SK-N-SH treated with all-trans-retinoic acid at 6 μM for 48 hours (cell line): ENCODE results near the gene FGF19.

Experiments used
- BACH2 ChIP-seq: fragments of 250-450 bp; sonication (Bioruptor Pico); IDR thresholded peaks from 2 replicates; pipeline ENCODE4 v1.9.0; 2021; ENCODE audit warnings: mild to moderate bottlenecking, borderline replicate concordance
- CREB5 ChIP-seq: fragments of 250-450 bp; sonication (Bioruptor Pico); IDR thresholded peaks from 2 replicates; pipeline ENCODE4 v1.5.1; 2020; ENCODE audit warnings: low read depth, mild to moderate bottlenecking, moderate library complexity
- CSDC2 ChIP-seq: fragments of 250-450 bp; sonication (Bioruptor Pico); IDR thresholded peaks from 2 replicates; pipeline ENCODE4 v1.5.0; 2020; ENCODE audit warnings: mild to moderate bottlenecking, moderate library complexity
- ISL1 ChIP-seq: fragments of 250-450 bp; sonication (Bioruptor Pico); IDR thresholded peaks from 2 replicates; pipeline ENCODE4 v2.1.2; 2022; ENCODE audit warnings: mild to moderate bottlenecking, moderate library complexity
- PPARA ChIP-seq: fragments of 250-450 bp; sonication (Bioruptor Pico); IDR thresholded peaks from 2 replicates; pipeline ENCODE4 v1.5.0; 2020; ENCODE audit warnings: mild to moderate bottlenecking, borderline replicate concordance
- TCF4 ChIP-seq: fragments of 250-450 bp; sonication (Bioruptor Pico); IDR thresholded peaks from 2 replicates; pipeline ENCODE4 v1.8.0; 2021; ENCODE audit warnings: mild to moderate bottlenecking, moderate library complexity, borderline replicate concordance
- ZC3H10 ChIP-seq: fragments of 250-450 bp; sonication (Bioruptor Pico); IDR thresholded peaks from 2 replicates; pipeline ENCODE4 v1.5.1; 2021; ENCODE audit warnings: mild to moderate bottlenecking, moderate library complexity
- ZNF565 ChIP-seq: fragments of 450-650 bp; formaldehyde crosslinking; conservative IDR thresholded peaks from 2 replicates; pipeline ENCODE4 v1.5.0; 2020; ENCODE audit warnings: low read depth, mild to moderate bottlenecking, moderate library complexity
- TF ChIP-seq, protein P1 (sequence below): fragments of 250-450 bp; sonication (Bioruptor Pico); IDR thresholded peaks from 2 replicates; pipeline ENCODE4 v1.8.0; 2021; ENCODE audit warnings: low read depth, mild to moderate bottlenecking, moderate library complexity, borderline replicate concordance
- TF ChIP-seq, protein P2 (sequence below): fragments of 250-450 bp; sonication (Bioruptor Pico); IDR thresholded peaks from 2 replicates; pipeline ENCODE4 v1.8.0; 2020; ENCODE audit warnings: mild to moderate bottlenecking, moderate library complexity, borderline replicate concordance
- TF ChIP-seq, protein P3 (sequence below): fragments of 250-450 bp; sonication (Bioruptor Pico); IDR thresholded peaks from 2 replicates; pipeline ENCODE4 v1.5.1; 2021; ENCODE audit warnings: mild to moderate bottlenecking, moderate library complexity

DNA sequence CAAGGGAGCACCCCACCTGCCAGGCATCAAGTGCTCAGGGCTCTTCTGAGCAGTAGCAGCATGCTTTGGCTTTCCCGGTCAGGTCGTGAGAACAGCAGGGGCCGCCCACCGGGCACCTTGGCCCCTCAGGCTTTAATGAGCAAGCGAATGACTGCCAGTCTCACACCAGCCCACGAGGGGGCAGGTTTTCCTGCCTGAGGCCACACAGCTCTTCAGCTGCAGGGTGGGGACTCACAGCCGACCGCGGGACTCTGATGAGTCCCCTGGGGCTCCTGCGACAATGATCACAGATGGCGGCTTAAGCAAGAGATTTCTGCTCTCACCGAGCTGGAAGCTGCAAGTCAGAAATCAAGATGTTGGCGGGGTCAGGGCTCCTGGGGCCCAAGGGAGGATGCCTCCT is 14.3 kb upstream of the FGF19 start:
- TF ChIP-seq ZC3H10 (CRISPR knock-in tag), result no peak
- no peak for TF ChIP-seq CREB5
- TF ChIP-seq ISL1 (CRISPR knock-in tag), result no peak
- TF ChIP-seq, protein P1, sequence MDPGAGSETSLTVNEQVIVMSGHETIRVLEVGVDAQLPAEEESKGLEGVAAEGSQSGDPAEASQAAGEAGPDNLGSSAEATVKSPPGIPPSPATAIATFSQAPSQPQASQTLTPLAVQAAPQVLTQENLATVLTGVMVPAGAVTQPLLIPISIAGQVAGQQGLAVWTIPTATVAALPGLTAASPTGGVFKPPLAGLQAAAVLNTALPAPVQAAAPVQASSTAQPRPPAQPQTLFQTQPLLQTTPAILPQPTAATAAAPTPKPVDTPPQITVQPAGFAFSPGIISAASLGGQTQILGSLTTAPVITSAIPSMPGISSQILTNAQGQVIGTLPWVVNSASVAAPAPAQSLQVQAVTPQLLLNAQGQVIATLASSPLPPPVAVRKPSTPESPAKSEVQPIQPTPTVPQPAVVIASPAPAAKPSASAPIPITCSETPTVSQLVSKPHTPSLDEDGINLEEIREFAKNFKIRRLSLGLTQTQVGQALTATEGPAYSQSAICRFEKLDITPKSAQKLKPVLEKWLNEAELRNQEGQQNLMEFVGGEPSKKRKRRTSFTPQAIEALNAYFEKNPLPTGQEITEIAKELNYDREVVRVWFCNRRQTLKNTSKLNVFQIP (CRISPR knock-in tag), result no peak
- no peak for TF ChIP-seq PPARA (CRISPR knock-in tag)
- TF ChIP-seq, protein P2, sequence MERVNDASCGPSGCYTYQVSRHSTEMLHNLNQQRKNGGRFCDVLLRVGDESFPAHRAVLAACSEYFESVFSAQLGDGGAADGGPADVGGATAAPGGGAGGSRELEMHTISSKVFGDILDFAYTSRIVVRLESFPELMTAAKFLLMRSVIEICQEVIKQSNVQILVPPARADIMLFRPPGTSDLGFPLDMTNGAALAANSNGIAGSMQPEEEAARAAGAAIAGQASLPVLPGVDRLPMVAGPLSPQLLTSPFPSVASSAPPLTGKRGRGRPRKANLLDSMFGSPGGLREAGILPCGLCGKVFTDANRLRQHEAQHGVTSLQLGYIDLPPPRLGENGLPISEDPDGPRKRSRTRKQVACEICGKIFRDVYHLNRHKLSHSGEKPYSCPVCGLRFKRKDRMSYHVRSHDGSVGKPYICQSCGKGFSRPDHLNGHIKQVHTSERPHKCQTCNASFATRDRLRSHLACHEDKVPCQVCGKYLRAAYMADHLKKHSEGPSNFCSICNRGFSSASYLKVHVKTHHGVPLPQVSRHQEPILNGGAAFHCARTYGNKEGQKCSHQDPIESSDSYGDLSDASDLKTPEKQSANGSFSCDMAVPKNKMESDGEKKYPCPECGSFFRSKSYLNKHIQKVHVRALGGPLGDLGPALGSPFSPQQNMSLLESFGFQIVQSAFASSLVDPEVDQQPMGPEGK, result no peak
- TF ChIP-seq ZNF565 (CRISPR knock-in tag), result no peak
- TF ChIP-seq CSDC2 (CRISPR knock-in tag), result no peak
- TF ChIP-seq, protein P3, sequence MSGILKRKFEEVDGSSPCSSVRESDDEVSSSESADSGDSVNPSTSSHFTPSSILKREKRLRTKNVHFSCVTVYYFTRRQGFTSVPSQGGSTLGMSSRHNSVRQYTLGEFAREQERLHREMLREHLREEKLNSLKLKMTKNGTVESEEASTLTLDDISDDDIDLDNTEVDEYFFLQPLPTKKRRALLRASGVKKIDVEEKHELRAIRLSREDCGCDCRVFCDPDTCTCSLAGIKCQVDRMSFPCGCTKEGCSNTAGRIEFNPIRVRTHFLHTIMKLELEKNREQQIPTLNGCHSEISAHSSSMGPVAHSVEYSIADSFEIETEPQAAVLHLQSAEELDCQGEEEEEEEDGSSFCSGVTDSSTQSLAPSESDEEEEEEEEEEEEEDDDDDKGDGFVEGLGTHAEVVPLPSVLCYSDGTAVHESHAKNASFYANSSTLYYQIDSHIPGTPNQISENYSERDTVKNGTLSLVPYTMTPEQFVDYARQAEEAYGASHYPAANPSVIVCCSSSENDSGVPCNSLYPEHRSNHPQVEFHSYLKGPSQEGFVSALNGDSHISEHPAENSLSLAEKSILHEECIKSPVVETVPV (CRISPR knock-in tag), result no peak
- no peak for TF ChIP-seq BACH2
- TF ChIP-seq TCF4 (CRISPR knock-in tag), result no peak
